Gastrocnemius medialis (tissue), 4 donors: ENCODE measurements around the gene TNFAIP8L1. TPM values are rescaled to one million over a fixed set of nuclear protein-coding genes. Genes with fewer than 3 reads are reported as not detected.

Source experiments
- ATAC-seq, 2 donors: fragments of 150-250 bp; one replicate each; pipeline ENCODE4 v1.9.1; 2016
- DNase-seq, 2 donors: peaks; one replicate each; pipeline ENCODE4 v3.0.0-alpha.2; 2019
- H3K27ac ChIP-seq, 4 donors: fragments of 200-600 bp; sonication (generic); 1 replicate in 1 of 4; 2 replicates in 3 of 4; pipeline ENCODE4 v1.5.1; 2016 to 2018; ENCODE audit warnings: mild to moderate bottlenecking in 2 of 4, moderate library complexity in 1 of 4
- H3K27me3 ChIP-seq, 3 donors: fragments of 200-600 bp; sonication (generic) in 2 of 3; 1 replicate in 1 of 3; 2 replicates in 2 of 3; pipeline versions ENCODE4 v1.5.1 to v1.6.0; 2016 to 2019; ENCODE audit warnings: mild to moderate bottlenecking in 1 of 3, moderate library complexity in 1 of 3
- H3K36me3 ChIP-seq, 2 donors: fragments of 200-600 bp; sonication (generic) in 1 of 2; one replicate each; pipeline ENCODE4 v1.5.1; 2017 to 2018
- H3K4me1 ChIP-seq, 2 donors: fragments of 200-600 bp; sonication (generic) in 1 of 2; one replicate each; pipeline ENCODE4 v1.5.1; 2016 to 2017; ENCODE audit warnings: mild to moderate bottlenecking in 2 of 2
- H3K4me3 ChIP-seq, 4 donors: fragments of 200-600 bp; sonication (generic) in 3 of 4; 1 replicate in 1 of 4; 2 replicates in 3 of 4; pipeline ENCODE4 v1.5.1; 2016 to 2019; ENCODE audit warnings: mild to moderate bottlenecking in 2 of 4
- H3K9me3 ChIP-seq, 3 donors: fragments of 200-600 bp; sonication (generic) in 2 of 3; 1 replicate in 1 of 3; 2 replicates in 2 of 3; pipeline ENCODE4 v1.5.1; 2016 to 2019
- CTCF ChIP-seq, 5 experiments: fragments of 450-650 bp in 3 of 5; fragments of 200-600 bp in 2 of 5; sonication (generic) in 2 of 5; IDR thresholded peaks in 4 of 5; conservative IDR thresholded peaks in 1 of 5; 1 replicate in 4 of 5; 2 replicates in 1 of 5; pipeline ENCODE4 v1.5.1; 2016 to 2019; ENCODE audit warnings: antibody characterized with exemption in 5 of 5, mild to moderate bottlenecking in 3 of 5, moderate library complexity in 3 of 5
- POLR2A ChIP-seq, 2 donors: fragments of 450-650 bp; IDR thresholded peaks; one replicate each; pipeline ENCODE4 v1.6.1; 2017; ENCODE audit warnings: antibody characterized with exemption in 2 of 2, mild to moderate bottlenecking in 2 of 2, moderate library complexity in 2 of 2
- in situ Hi-C, 4 donors: fragments of 200-750 bp; cut with MboI; loops; one replicate each; pipeline versions ENCODE4 v1.15.0 to v1.8.0; 2017; ENCODE audit warnings: low sequenced_read_pairs in 4 of 4
- intact Hi-C: fragments of 100-400 bp; cut with DNase I; formaldehyde crosslinking; loops from one replicate; pipeline ENCODE4 v1.15.1; 2023; ENCODE audit warnings: low total_unique reads
- total RNA-seq, 4 donors: library from RNA; depleted of rRNA; stranded (reverse); fragments of >200 nt; gene quantifications; one replicate each; pipeline versions ENCODE4 v1.1.0 to v1.2.3, GENCODE V29; 2016

The TNFAIP8L1 gene
- total RNA-seq, 4 donors from 2014 or later = 1.3 to 2.9 (median 1.7) TPM

- Histone ChIP-seq H3K27ac (no peak overlapping the region), H3K4me1 (peaks cover 0 to 1% of the 10 kb centered on the region in 2 donors), H3K9me3 (no peaks in the 10 kb centered on the region), H3K27me3 (no peaks in the 10 kb centered on the region), H3K4me3 (no peak overlapping the region), H3K36me3 (peaks cover 0 to 90% of the 10 kb centered on the region in 2 donors)
- DNase-seq = no peak
- ATAC-seq = no peak
- in situ Hi-C loops (no loop called here), intact Hi-C loops (no loop called here)
- TF ChIP-seq CTCF (IDR thresholded peaks at IDR 0.05 in 4 of 5, conservative IDR thresholded peaks at IDR 0.05 in 1 of 5) = no peak
- no peak for TF ChIP-seq POLR2A (IDR thresholded peaks at IDR 0.05)
These were observed 43.3 kb downstream of the TNFAIP8L1 start for GRCh38 chr19:4682417-4683200.

GRCh38 chr19:4684312-4685095 is 45.2 kb downstream of the TNFAIP8L1 start:
- TF ChIP-seq CTCF (IDR thresholded peaks at IDR 0.05 in 4 of 5, conservative IDR thresholded peaks at IDR 0.05 in 1 of 5) (no peak), POLR2A (IDR thresholded peaks at IDR 0.05) (no peak)
- Histone ChIP-seq H3K9me3 (no peaks in the 10 kb centered on the region), H3K4me3 (no peak overlapping the region), H3K27ac (no peak overlapping the region), H3K27me3 (no peaks in the 10 kb centered on the region), H3K4me1 (no peaks in the 10 kb centered on the region), H3K36me3 (peaks cover 0 to 90% of the 10 kb centered on the region in 2 donors)
- in situ Hi-C loops (no loop called here), intact Hi-C loops (no loop called here)
- DNase-seq (no peak), ATAC-seq (no peak)

- no peaks in the 10 kb centered on the region for H3K9me3 ChIP-seq
- in situ Hi-C loops = no loop called here
- intact Hi-C loops = no loop called here
- H3K27ac ChIP-seq = no peak overlapping the region
- H3K4me3 ChIP-seq = no peak overlapping the region
- H3K4me1 ChIP-seq = peaks cover 0 to under 1% of the 10 kb centered on the region in 2 donors
- TF ChIP-seq CTCF (IDR thresholded peaks at IDR 0.05 in 4 of 5, conservative IDR thresholded peaks at IDR 0.05 in 1 of 5) (no peak), POLR2A (IDR thresholded peaks at IDR 0.05) (no peak)
- H3K36me3 ChIP-seq = peaks cover 0 to 90% of the 10 kb centered on the region in 2 donors
- DNase-seq (no peak), ATAC-seq (no peak)
- H3K27me3 ChIP-seq = no peaks in the 10 kb centered on the region
These were observed 47.4 kb downstream of the TNFAIP8L1 start for GRCh38 chr19:4686700-4687099.

GRCh38 chr19:4687396-4687795 is 48.1 kb downstream of the TNFAIP8L1 start:
- TF ChIP-seq POLR2A (IDR thresholded peaks at IDR 0.05) (no peak), CTCF (IDR thresholded peaks at IDR 0.05 in 4 of 5, conservative IDR thresholded peaks at IDR 0.05 in 1 of 5) (no peak)
- no peak overlapping the region for H3K27ac ChIP-seq

More at GRCh38 chr19:4687396-4687795, 48.1 kb downstream of the TNFAIP8L1 start:
- intact Hi-C loops (no loop called here), in situ Hi-C loops (no loop called here)
- Histone ChIP-seq H3K27me3 (no peaks in the 10 kb centered on the region), H3K4me3 (no peak overlapping the region), H3K4me1 (peaks cover 5 to 8% of the 10 kb centered on the region in 2 donors), H3K9me3 (no peaks in the 10 kb centered on the region), H3K36me3 (peaks cover 0 to 91% of the 10 kb centered on the region in 2 donors)
- DNase-seq (no peak), ATAC-seq (no peak)
